NOMO-1 treated with dmso at 0.1 percent for 144 hours (cell line): Measurements from ENCODE around the gene RAB6B.

Source experiments
- DNase-seq: peaks from one replicate; lab custom pipeline; 2025; ENCODE audit not compliant: unreplicated experiment; lab: John Stamatoyannopoulos, UW

RAB6B gene

GRCh38 chr3:133895208-133896001, at the start of gene RAB6B:
Gene RAB6B, minus strand, starts transcription at chr3:133895882. Its CDS starts 416 bp downstream, at chr3:133895466.
- peak; percentile 3 for DNase-seq

DNA sequence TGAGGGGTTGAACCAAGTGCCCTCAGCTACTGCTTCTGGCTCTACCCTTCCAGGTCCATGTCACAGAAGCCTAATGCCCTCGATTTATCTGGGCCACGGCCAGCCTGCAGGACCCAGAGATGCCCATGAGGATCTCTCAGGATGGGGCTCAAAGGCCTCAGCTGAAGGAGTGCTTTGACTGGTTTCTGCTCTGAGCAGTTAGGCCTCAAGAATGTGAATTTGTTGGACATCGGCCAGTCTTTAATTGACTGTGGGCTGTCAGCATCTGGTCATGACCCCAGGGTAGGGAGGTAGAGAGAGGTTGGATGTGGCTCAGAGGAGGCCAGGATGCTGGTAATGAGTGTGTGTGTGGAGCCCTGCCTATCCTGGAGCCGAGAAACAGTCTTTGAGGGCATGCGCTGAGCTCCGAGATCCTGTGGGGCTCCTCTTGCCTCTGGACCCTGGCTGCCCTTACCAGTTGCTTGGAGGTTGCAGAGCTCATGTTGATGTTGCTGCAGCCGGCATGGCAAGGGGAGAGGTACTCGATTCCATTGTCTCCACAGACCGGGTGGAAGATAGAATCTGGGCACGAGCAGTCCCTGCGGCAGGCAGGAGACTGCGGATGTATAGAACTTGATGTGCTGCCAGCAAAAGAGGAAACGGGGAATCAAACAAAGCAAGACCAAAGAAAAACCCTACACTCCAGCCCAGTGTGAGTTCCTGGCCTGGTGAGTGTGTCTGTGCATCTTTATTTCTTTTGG, 49.1 kb upstream of the RAB6B start:
- no peak for DNase-seq

- DNase-seq: no peak
These were observed 48.5 kb upstream of the RAB6B start for GRCh38 chr3:133944181-133944580.

DNA sequence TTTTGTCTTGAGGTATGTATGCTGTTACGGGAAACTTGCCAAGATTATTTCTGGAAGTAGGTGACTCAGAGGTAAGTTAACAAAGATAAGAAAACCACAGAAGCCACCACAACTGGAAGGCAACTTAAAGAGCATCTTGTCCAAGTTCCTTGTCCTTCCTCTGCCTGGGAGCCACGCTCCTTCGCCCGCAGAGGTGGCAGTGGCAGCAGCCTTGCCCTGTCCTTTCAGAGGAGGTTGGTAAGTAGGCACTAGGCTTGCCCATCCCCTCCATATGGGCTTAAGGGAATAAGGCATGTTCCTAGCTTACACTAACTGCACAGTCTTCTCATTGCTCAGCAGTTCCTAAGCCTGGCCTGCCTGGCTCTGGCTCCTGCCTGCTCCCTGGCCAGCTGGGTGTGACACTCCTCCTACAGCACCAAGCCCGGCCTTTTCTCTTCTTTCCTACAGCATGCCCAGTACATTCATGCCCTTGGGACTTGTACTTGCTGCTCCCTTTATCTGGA, 48.0 kb upstream of the RAB6B start:
- DNase-seq: peak; percentile 17

DNA sequence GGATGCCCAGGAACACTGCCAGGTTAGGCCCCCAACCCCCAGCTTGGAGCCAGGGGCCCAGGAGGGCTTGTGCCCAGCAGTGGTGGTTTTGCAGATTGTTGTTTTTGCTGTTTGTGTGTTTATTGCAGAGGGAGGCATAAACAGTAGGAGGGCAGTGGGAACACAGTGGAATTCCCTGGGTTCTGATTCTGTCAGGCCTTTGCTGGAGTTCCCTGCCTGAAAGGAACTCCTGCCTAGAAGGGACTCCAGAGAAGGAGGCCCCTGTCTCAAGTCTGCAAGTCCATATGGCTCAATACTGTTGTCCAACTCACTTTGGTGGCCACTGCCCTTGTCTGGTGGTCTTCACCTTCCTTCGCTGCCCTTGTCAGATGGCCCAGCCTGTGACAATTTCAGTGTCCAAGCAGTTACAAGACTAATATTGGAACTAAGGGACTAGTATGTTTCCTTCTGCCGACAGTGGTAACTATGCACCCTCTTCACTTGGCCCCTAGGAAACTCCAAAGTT, 47.4 kb upstream of the RAB6B start:
- DNase-seq: no peak

DNA sequence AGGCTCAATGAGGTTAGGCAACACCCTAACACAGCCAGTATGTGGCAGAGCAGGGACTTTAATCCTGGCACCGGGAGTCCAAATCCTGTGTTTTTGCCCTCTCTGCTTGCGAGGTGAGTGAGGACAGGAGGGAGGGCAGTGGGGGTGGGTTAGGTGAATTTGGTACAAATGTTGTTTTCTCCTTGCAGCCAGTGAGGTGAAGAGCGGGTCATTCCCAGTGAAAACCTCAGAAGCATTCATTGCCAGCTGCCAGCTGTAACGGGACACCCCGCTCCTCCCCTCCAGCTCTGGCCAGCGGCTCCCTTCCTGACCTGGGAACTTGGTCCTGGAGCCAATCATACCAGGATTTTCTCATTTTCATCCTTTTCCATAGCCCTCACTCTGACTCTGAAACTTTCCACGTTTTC, 45.7 kb upstream of the RAB6B start:
- DNase-seq: no peak

DNA sequence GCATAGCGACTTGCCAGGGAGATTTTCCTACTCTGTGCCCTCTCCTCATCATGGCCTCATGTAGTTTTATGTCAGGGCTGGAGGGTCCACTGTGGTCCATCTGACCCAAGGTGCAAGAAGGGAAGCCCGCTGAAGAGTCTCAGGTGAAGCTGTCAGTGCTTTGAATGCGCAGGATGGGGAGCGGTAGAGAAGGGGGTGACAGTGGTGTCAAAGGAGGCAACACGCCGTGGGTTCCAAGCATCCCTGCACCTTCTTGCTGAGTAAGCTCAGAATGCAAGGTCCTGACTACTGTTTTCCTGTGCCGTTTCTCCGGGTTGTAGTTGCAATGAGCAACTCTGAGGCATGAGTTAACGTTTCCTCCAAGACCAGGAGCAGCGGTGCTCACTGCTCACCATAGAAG, 44.9 kb upstream of the RAB6B start:
- DNase-seq: no peak

- no peak for DNase-seq
These were observed 43.8 kb upstream of the RAB6B start for GRCh38 chr3:133939463-133939835.

- no peak for DNase-seq
These were observed 43.2 kb upstream of the RAB6B start for GRCh38 chr3:133938770-133939462.

DNA sequence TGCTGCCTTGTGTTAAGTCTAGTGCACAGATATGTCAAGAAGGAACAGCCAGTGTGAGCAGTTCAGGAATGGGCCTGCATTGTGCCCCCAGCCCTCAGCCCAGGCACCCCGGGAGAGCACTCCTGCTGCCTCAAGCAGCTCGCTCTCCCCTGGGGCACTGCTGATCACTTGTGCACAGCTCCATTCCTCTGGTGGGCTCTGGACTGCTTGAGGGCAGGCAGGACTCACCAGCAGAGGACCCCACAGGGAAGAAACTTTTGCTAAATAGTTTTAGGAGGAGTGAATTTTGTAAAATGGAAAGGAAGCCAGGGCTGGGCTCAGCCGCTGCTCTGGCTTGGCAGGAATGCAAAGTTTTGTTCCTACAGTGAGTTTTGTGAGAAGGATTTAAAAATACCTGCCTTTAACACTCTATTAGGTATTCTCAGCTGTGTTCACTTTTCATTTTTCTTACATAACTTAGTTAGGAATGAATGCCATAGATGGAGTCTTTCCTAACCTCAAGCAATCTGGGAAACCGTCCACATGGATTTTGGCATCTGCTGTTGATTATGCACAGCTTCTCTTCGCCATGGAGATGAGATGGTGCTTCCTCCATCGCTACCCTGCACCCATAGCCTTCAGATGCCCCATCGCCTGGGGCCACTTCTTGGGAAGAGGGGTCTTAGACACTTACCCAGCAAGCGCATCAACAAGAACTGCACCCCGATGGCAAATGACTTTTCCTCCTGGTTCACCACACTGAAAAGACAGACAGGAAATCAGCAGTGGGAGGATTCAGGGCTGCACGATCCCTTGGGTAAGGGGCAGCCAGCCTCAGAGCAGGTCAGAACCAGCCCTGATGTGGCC, 42.3 kb upstream of the RAB6B start:
- DNase-seq: no peak

DNA sequence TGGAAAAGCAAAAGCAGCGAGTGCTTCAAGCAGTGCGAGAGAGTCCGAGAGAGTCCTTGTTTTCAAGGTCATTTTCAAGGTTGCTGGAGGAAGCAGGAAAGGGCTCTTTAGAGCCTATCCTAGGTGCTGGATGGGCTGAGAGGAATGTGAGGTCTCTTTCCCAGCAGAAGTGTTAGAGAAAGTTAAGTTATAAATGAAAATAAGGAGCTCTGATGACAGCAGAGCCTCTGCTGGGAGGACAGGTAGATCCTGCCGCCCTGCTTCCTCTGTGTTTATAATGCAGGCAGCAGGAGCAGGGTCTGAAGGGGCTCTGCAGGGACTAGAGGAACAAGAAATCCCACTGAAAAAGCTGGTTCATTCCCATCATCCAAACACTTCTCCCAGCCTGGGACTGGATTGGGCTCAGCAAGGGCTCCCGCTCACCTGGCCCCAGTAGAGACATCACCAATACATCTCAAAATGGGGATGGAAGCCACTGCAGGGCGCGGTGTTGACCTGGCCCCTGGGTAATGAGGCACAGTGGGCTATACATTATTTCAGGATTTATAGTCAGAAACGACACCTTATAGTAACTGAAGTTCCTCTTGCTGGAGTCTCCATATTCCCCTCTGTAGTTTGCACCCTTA, 41.5 kb upstream of the RAB6B start:
- DNase-seq: no peak

DNA sequence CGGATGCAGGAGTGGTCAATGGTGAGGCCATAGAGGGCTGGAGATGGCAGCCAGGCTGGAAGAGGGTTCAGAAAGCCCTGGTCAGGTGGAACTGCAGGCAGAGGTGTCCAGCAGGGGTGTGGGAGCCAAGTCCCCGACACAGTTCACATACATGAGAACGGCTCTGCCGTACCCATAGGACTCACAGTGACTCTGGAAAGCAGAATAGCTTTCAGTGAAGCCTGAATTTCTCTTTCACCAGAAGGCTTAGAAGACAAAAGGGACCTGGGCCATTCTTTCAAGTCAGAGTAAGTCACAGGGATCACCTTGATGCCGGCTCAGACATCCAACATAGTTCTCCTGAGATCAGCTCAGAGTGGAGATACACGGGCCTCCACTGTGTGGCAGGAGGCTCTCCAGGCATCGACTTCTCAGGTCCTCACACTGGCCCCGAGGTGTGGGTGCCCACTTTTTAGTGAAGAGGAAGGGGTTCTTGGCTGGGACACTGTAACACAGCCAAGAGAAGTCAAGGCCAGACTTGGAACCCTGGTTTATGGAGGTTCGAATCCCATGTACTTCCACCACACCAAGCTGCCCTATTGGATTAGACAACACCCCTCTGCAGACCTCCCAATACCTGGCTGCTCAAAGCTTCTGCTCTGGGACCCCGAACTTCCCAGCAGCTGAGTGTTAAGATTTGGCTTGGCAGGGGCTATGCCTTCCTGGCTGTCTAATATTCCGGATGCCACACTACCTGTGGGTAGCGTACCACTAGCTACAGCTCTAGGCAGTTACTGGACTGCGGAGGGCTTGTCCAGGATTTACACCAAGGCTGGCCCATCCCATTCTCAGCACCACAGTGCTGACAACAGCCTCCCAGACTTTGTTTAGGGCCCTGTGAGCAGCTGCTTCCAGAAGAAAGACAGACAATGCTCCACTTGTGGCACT, 40.4 kb upstream of the RAB6B start:
- no peak for DNase-seq

DNA sequence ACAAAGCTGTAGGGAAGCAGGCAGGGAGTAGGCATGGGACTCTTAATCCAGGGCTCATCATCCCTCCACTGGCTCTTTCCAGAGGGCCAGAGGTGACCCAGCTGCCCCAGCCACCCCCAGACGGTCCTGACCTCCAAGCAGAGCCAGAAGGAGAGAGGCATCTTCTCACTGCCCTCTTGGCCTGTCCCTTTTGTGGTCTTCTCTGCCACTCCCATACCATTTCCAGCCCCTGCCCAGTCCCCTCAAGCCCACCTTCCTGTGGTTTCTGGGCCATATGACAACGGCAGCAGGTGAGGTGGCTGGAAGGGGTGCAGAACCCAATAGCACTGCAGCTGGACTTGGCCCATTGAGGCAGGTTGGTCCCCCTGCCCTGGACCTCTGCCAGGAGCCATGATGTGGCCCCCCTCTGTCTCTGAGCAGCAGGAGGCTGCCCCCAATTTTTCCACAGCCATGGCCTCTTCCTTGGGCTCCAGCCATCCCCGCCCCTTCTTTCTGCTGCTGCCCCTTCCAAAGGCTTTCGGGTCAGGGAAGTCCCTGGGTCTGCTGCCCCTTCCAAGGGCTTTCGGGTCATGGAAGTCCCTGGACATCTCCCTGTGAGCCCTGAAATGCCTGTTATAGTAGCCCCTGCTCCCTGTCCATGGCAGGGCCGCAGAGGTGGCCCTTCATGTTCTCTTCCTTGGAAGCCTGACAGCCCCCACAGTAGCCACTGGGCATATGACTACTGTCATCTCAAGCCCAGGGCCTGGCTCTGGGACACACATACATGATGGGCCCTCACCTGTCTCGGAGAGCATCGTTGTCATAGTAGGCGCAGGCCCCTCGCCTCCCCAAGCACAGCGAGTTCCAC, 39.5 kb upstream of the RAB6B start:
- DNase-seq: no peak

- no peak for DNase-seq
These were observed 38.6 kb upstream of the RAB6B start for GRCh38 chr3:133934073-133934970.

GRCh38 chr3:133933097-133934024, 37.7 kb upstream of the RAB6B start:
- no peak for DNase-seq

DNA sequence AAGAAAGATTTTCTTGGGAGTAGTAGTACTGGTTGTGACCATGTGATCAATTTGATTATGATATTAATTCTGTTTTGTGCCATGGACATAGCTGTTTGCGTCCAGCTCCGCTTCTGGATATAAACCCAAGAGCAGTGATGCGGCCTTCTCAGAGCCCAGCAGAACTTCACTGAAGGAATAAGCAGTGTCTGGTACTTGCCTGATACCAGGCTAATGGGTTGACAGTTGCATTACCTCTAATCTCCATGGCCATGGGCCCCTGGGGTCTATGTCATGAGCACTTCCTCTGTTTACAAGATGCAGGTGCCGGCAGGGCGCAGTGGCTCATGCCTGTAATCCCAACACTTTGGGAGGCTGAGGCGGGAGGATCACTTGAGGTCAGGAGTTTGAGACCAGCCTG, 36.3 kb upstream of the RAB6B start:
- no peak for DNase-seq
